SK-N-SH (cell line): ENCODE data around the gene STAMBP. TPM values are rescaled to one million over a fixed set of nuclear protein-coding genes. Genes with fewer than 3 reads are reported as not detected.

Experiments
- CTCF ChIA-PET: fragments of 300-600, 350-600 bp; formaldehyde crosslinking; extraction: SDS; loops from one replicate; lab custom pipeline; 2021; lab: Yijun Ruan, JAX
- POLR2A ChIA-PET: fragments of 350-600 bp; sonication (Branson Sonifier 250); formaldehyde crosslinking; extraction: SDS; loops from one replicate; lab custom pipeline; 2020; ENCODE audit warnings: antibody characterized with exemption, inconsistent platforms; lab: Yijun Ruan, JAX
- DNase-seq: peaks from one replicate; pipeline ENCODE4 v3.0.0; 2012
- H2AFZ ChIP-seq: fragments of 200-600 bp; sonication (generic); 2 replicates; pipeline ENCODE4 v1.8.1; 2016; ENCODE audit warnings: antibody characterized with exemption, mild to moderate bottlenecking, low read depth
- H3F3A ChIP-seq: fragments of 200-600 bp; sonication (generic); replicated peaks from 2 replicates; pipeline ENCODE3; 2016; ENCODE audit warnings: antibody characterized with exemption, mild to moderate bottlenecking; ENCODE audit not compliant: insufficient read depth
- H3K27ac ChIP-seq, 2 experiments: fragments of 200-500 bp in 1 of 2; fragments of 200-600 bp in 1 of 2; sonication (Bioruptor generic) in 1 of 2; sonication (generic), shearing (Covaris generic) in 1 of 2; 2 replicates each; pipeline versions ENCODE4 v1.5.1 to v1.6.1; 2014 to 2016; ENCODE audit warnings: low read depth in 2 of 2, inconsistent platforms in 1 of 2, low read length in 1 of 2, mild to moderate bottlenecking in 1 of 2, mixed read lengths in 1 of 2
- H3K27me3 ChIP-seq: fragments of 200-600 bp; sonication (generic), shearing (Covaris generic); 2 replicates; pipeline ENCODE4 v1.6.1; 2016; ENCODE audit warnings: mixed run types; ENCODE audit not compliant: insufficient read depth
- H3K36me3 ChIP-seq, 2 experiments: fragments of 200-500 bp in 1 of 2; fragments of 200-600 bp in 1 of 2; sonication (Bioruptor generic) in 1 of 2; sonication (generic) in 1 of 2; replicated peaks in 1 of 2; 2 replicates each; pipeline versions ENCODE3 to v1.5.1; 2014 to 2016; ENCODE audit warnings: low read length in 1 of 2, mild to moderate bottlenecking in 1 of 2; ENCODE audit not compliant: insufficient read depth in 2 of 2, control insufficient read depth in 1 of 2
- H3K4me1 ChIP-seq, 2 experiments: fragments of 200-500 bp in 1 of 2; fragments of 200-600 bp in 1 of 2; sonication (Bioruptor generic) in 1 of 2; sonication (generic), shearing (Covaris generic) in 1 of 2; 2 replicates each; pipeline versions ENCODE4 v1.5.1 to v1.6.1; 2014 to 2016; ENCODE audit warnings: low read depth in 1 of 2, low read length in 1 of 2, mixed run types in 1 of 2; ENCODE audit not compliant: insufficient read depth in 2 of 2, control insufficient read depth in 1 of 2
- H3K4me2 ChIP-seq: fragments of 200-600 bp; sonication (generic), shearing (Covaris generic); 2 replicates; pipeline ENCODE4 v1.6.1; 2017; ENCODE audit warnings: mixed run types
- H3K4me3 ChIP-seq, 2 experiments: fragments of 200-500 bp in 1 of 2; fragments of 200-600 bp in 1 of 2; sonication (Bioruptor generic) in 1 of 2; sonication (generic), shearing (Covaris generic) in 1 of 2; 2 replicates each; pipeline versions ENCODE4 v1.5.1 to v1.8.1; 2014 to 2016; ENCODE audit warnings: low read depth in 2 of 2, inconsistent platforms in 1 of 2, low read length in 1 of 2, mild to moderate bottlenecking in 1 of 2, mixed read lengths in 1 of 2, moderate library complexity in 1 of 2
- H3K79me2 ChIP-seq: fragments of 200-600 bp; sonication (generic); 2 replicates; pipeline ENCODE4 v1.8.1; 2017; ENCODE audit warnings: mild to moderate bottlenecking; ENCODE audit not compliant: insufficient read depth
- H3K9ac ChIP-seq: fragments of 200-600 bp; sonication (generic); 2 replicates; pipeline ENCODE4 v1.6.1; 2017; ENCODE audit warnings: mixed run types
- H3K9me2 ChIP-seq: fragments of 200-600 bp; sonication (generic); 2 replicates; pipeline ENCODE4 v1.6.1; 2017; ENCODE audit warnings: mixed run types
- H3K9me3 ChIP-seq: fragments of 200-600 bp; sonication (generic); 2 replicates; pipeline ENCODE4 v1.6.1; 2017; ENCODE audit warnings: mixed run types, mild to moderate bottlenecking, moderate library complexity
- H4K20me1 ChIP-seq: fragments of 200-600 bp; sonication (generic); 2 replicates; pipeline ENCODE4 v1.6.1; 2017; ENCODE audit warnings: mild to moderate bottlenecking, mixed run types; ENCODE audit not compliant: insufficient read depth
- EZH2phosphoT487 ChIP-seq: fragments of 200-600 bp; sonication (generic); IDR thresholded peaks from 2 replicates; pipeline ENCODE4 v1.6.1; 2017; ENCODE audit warnings: low read depth, mixed run types, mild to moderate bottlenecking, antibody characterized with exemption, moderate library complexity, borderline replicate concordance
- FOSL2 ChIP-seq: IDR thresholded peaks from 2 replicates; pipeline ENCODE4 v1.4.0; 2012; ENCODE audit warnings: low read depth, mild to moderate bottlenecking, moderate library complexity, borderline replicate concordance
- MAX ChIP-seq: IDR thresholded peaks from 2 replicates; pipeline ENCODE4 v1.4.0; 2012; ENCODE audit warnings: low read depth
- MXI1 ChIP-seq: IDR thresholded peaks from 2 replicates; pipeline ENCODE4 v1.6.1; 2012; ENCODE audit warnings: mild to moderate bottlenecking, low read depth, low read length, improper control_type of control experiment
- POLR2AphosphoS5 ChIP-seq: IDR thresholded peaks from 2 replicates; pipeline ENCODE4 v1.6.1; 2012; ENCODE audit warnings: low read depth, low read length
- RAD21 ChIP-seq: IDR thresholded peaks from 2 replicates; pipeline ENCODE4 v1.6.1; 2012; ENCODE audit warnings: mild to moderate bottlenecking, low read length
- SIN3A ChIP-seq: IDR thresholded peaks from 2 replicates; pipeline ENCODE4 v1.6.1; 2012; ENCODE audit warnings: low read depth, mild to moderate bottlenecking, low read length, moderate library complexity, borderline replicate concordance
- TAF1 ChIP-seq: IDR thresholded peaks from 2 replicates; pipeline ENCODE4 v1.6.1; 2012; ENCODE audit warnings: low read depth, mild to moderate bottlenecking, low read length, moderate library complexity, borderline replicate concordance
- TEAD4 ChIP-seq: IDR thresholded peaks from 2 replicates; pipeline ENCODE4 v1.4.0; 2012; ENCODE audit warnings: mild to moderate bottlenecking, borderline replicate concordance; ENCODE audit not compliant: insufficient read depth
- WGBS: methylation state at CpG from one replicate; pipeline ENCODE4 v1.1.6; 2017; ENCODE audit warnings: low lambda C conversion rate; 5-methylcytosine and 5-hydroxymethylcytosine counted together
- polyA plus RNA-seq, 3 experiments: library from polyadenylated mRNA; depleted of rRNA; stranded (reverse); fragments of >200 nt; gene quantifications; 2 replicates each; pipeline ENCODE4 v1.2.3, GENCODE V29; 2012
- TF ChIP-seq, protein P1 (sequence below): fragments of 200-600 bp; sonication (generic); IDR thresholded peaks from 2 replicates; pipeline ENCODE4 v1.6.1; 2017; ENCODE audit warnings: antibody characterized with exemption, mild to moderate bottlenecking, moderate library complexity
- TF ChIP-seq, protein P2 (sequence below): IDR thresholded peaks from 2 replicates; pipeline ENCODE4 v1.6.1; 2012; ENCODE audit warnings: mild to moderate bottlenecking, low read depth, low read length, moderate library complexity

Gene STAMBP
- polyA plus RNA-seq, 1 of the 3 experiments (the other 2 are of a cell fraction), result 42.2 TPM

DNA sequence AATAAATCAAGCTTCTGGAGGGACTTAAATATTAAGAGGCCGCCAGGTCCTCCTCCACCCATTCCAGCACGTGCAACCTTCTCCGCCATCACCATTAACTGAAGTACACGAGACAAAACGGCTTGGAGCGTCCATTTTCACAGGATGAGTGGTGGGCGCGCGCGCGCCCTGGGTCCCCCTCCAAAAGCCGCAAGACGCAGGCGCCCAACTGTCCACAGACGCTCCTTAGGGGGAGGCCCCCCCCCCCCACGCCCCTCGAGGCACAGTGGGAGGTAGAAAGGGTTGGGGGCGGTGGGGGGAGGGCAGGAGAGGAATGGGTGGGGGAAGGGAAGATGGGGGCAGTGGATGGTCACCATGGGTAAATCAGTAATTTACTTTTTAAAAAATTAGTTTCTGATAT, 10.5 kb upstream of the STAMBP start:
- no peak for DNase-seq
- no peaks in the 10 kb centered on the region for H4K20me1 ChIP-seq
- H3K4me2 ChIP-seq, result no peak overlapping the region
- no peak overlapping the region for H3K4me3 ChIP-seq
- H3K36me3 ChIP-seq, result no peaks in the 10 kb centered on the region
- no peaks in the 10 kb centered on the region for H3K4me1 ChIP-seq
- POLR2A ChIA-PET, result interaction anchor here (0.6 kb wide), 1 partner anchor 362 kb away, joined by 4 read pairs; no protein-coding TSS in a partner anchor
- peaks cover 9% of the 10 kb centered on the region; the same call in 1 of the 2 replicates for H3K27me3 ChIP-seq
- H3F3A ChIP-seq, result no peaks in the 10 kb centered on the region
- H3K9me2 ChIP-seq, result no peaks in the 10 kb centered on the region
- TF ChIP-seq, protein P1, sequence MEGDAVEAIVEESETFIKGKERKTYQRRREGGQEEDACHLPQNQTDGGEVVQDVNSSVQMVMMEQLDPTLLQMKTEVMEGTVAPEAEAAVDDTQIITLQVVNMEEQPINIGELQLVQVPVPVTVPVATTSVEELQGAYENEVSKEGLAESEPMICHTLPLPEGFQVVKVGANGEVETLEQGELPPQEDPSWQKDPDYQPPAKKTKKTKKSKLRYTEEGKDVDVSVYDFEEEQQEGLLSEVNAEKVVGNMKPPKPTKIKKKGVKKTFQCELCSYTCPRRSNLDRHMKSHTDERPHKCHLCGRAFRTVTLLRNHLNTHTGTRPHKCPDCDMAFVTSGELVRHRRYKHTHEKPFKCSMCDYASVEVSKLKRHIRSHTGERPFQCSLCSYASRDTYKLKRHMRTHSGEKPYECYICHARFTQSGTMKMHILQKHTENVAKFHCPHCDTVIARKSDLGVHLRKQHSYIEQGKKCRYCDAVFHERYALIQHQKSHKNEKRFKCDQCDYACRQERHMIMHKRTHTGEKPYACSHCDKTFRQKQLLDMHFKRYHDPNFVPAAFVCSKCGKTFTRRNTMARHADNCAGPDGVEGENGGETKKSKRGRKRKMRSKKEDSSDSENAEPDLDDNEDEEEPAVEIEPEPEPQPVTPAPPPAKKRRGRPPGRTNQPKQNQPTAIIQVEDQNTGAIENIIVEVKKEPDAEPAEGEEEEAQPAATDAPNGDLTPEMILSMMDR, result no peak
- TF ChIP-seq MAX (no peak), RAD21 (no peak), SIN3A (no peak), FOSL2 (no peak), EZH2phosphoT487 (no peak)
- TF ChIP-seq, all 33 proteins: peak for 0
- no peaks in the 10 kb centered on the region for H3K9me3 ChIP-seq
- CTCF ChIA-PET, result interaction anchor here (0.6 to 1.5 kb wide), 2 partner anchors 49 to 329 kb away, joined by 3 to 4 read pairs; partner anchors contain the start of gene BOLA3
- H2AFZ ChIP-seq, result no peak overlapping the region
- H3K27ac ChIP-seq, result no peak overlapping the region
- no peak overlapping the region for H3K9ac ChIP-seq
- WGBS, result 76% methylated on average over 18 of the region's 18 CpGs
- no peaks in the 10 kb centered on the region for H3K79me2 ChIP-seq

GRCh38 chr2:73821227-73821626, 7.5 kb upstream of the STAMBP start:
- Histone ChIP-seq H4K20me1 (no peaks in the 10 kb centered on the region), H3K9ac (no peak overlapping the region), H3K79me2 (no peaks in the 10 kb centered on the region), H3K9me2 (no peaks in the 10 kb centered on the region), H3K4me2 (no peak overlapping the region), H3F3A (peaks cover 4% of the 10 kb centered on the region), H3K4me1 (no peaks in the 10 kb centered on the region), H3K27me3 (0 out of 2 replicates have a peak, but pooled peaks cover 9% of the 10 kb centered on the region), H2AFZ (no peak overlapping the region), H3K36me3 (no peaks in the 10 kb centered on the region), H3K27ac (no peak overlapping the region), H3K4me3 (no peak overlapping the region), H3K9me3 (no peaks in the 10 kb centered on the region)
- POLR2A ChIA-PET, result no interaction called here
- TF ChIP-seq FOSL2 (no peak), TAF1 (no peak), SIN3A (no peak), POLR2AphosphoS5 (no peak), TEAD4 (no peak), MXI1 (no peak), RAD21 (no peak)
- TF ChIP-seq, protein P2, sequence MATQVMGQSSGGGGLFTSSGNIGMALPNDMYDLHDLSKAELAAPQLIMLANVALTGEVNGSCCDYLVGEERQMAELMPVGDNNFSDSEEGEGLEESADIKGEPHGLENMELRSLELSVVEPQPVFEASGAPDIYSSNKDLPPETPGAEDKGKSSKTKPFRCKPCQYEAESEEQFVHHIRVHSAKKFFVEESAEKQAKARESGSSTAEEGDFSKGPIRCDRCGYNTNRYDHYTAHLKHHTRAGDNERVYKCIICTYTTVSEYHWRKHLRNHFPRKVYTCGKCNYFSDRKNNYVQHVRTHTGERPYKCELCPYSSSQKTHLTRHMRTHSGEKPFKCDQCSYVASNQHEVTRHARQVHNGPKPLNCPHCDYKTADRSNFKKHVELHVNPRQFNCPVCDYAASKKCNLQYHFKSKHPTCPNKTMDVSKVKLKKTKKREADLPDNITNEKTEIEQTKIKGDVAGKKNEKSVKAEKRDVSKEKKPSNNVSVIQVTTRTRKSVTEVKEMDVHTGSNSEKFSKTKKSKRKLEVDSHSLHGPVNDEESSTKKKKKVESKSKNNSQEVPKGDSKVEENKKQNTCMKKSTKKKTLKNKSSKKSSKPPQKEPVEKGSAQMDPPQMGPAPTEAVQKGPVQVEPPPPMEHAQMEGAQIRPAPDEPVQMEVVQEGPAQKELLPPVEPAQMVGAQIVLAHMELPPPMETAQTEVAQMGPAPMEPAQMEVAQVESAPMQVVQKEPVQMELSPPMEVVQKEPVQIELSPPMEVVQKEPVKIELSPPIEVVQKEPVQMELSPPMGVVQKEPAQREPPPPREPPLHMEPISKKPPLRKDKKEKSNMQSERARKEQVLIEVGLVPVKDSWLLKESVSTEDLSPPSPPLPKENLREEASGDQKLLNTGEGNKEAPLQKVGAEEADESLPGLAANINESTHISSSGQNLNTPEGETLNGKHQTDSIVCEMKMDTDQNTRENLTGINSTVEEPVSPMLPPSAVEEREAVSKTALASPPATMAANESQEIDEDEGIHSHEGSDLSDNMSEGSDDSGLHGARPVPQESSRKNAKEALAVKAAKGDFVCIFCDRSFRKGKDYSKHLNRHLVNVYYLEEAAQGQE, result no peak
- 28% methylated on average over 2 of the region's 2 CpGs for WGBS
- no peak for DNase-seq
- CTCF ChIA-PET, result interaction anchor here (0.9 to 9.4 kb wide), 4 partner anchors 40 to 514 kb away, joined by 3 to 155 read pairs (median 4); partner anchors contain the start of gene BOLA3
